ENCODE results near the gene DFFB.

Gene DFFB

GRCh38 chr1:3896396-3897000 is 39.2 kb downstream of the DFFB start:
- DNase-seq (ENCODE audit: low spot score), result no peak

- DNase-seq (ENCODE audit: low spot score), result no peak
These were observed 41.1 kb downstream of the DFFB start for GRCh38 chr1:3898475-3898735.

GRCh38 chr1:3898994-3899753 is 41.9 kb downstream of the DFFB start:
- DNase-seq (ENCODE audit: low spot score), result no peak

GRCh38 chr1:3899754-3900149 is 42.5 kb downstream of the DFFB start:
- DNase-seq (ENCODE audit: low spot score), result peak; percentile 27

- peak; percentile 96 for DNase-seq (ENCODE audit: low spot score)
These were observed 43.1 kb downstream of the DFFB start, which contains the start of gene C1orf174 for GRCh38 chr1:3900150-3900968. Gene C1orf174, minus strand, starts transcription at chr1:3900272. Its CDS starts 86 bp downstream, at chr1:3900186.

- DNase-seq (ENCODE audit: low spot score), result peak; percentile 96
These were observed 43.8 kb downstream of the DFFB start for GRCh38 chr1:3900969-3901529.

GRCh38 chr1:3902111-3902511 is 44.8 kb downstream of the DFFB start:
- no peak for DNase-seq (ENCODE audit: low spot score)

- no peak for DNase-seq (ENCODE audit: low spot score)
These were observed 45.4 kb downstream of the DFFB start for GRCh38 chr1:3902571-3903091.

- DNase-seq (ENCODE audit: low spot score), result no peak
These were observed 46.1 kb downstream of the DFFB start for GRCh38 chr1:3903141-3904005.

GRCh38 chr1:3904006-3904842 is 46.9 kb downstream of the DFFB start:
- no peak for DNase-seq (ENCODE audit: low spot score)

GRCh38 chr1:3904843-3905185 is 47.5 kb downstream of the DFFB start:
- no peak for DNase-seq (ENCODE audit: low spot score)

- no peak for DNase-seq (ENCODE audit: low spot score)
These were observed 48.1 kb downstream of the DFFB start for GRCh38 chr1:3905266-3905952.

- peak; percentile 24 for DNase-seq (ENCODE audit: low spot score)
These were observed 48.8 kb downstream of the DFFB start for GRCh38 chr1:3905953-3906671.

- no peak for DNase-seq (ENCODE audit: low spot score)
These were observed 49.4 kb downstream of the DFFB start for GRCh38 chr1:3906672-3907020.

GRCh38 chr1:3907031-3907534 is 49.8 kb downstream of the DFFB start:
- DNase-seq (ENCODE audit: low spot score), result peak; percentile 34

GRCh38 chr1:3907621-3908165 is 50.4 kb downstream of the DFFB start:
- no peak for DNase-seq (ENCODE audit: low spot score)

- no peak for DNase-seq (ENCODE audit: low spot score)
These were observed 51.7 kb downstream of the DFFB start for GRCh38 chr1:3908886-3909517.

- DNase-seq (ENCODE audit: low spot score), result no peak
These were observed 52.3 kb downstream of the DFFB start for GRCh38 chr1:3909615-3910014.

Measured in hematopoietic multipotent progenitor cell treated with erythropoietin and hydrocortisone succinate and interleukin-3 and kit ligand, for 15 days (in vitro differentiated cells).